Ectodermal cell (in vitro differentiated cells): ENCODE data around the gene ADM5.

Experiments
- H3K27ac ChIP-seq: 2 replicates; pipeline ENCODE4 v1.7.0; 2013; ENCODE audit warnings: mild to moderate bottlenecking, low read depth, low read length; ENCODE audit not compliant: insufficient read depth, poor library complexity, severe bottlenecking
- H3K27me3 ChIP-seq: 2 replicates; pipeline ENCODE4 v1.7.0; 2013; ENCODE audit warnings: mild to moderate bottlenecking, low read length; ENCODE audit not compliant: insufficient read depth, control insufficient read depth, poor library complexity, severe bottlenecking
- H3K36me3 ChIP-seq: one replicate; pipeline ENCODE4 v1.7.0; 2013; ENCODE audit warnings: low read length; ENCODE audit not compliant: control insufficient read depth, insufficient read depth
- H3K4me1 ChIP-seq: one replicate; pipeline ENCODE4 v1.7.0; 2013; ENCODE audit warnings: low read length; ENCODE audit not compliant: control insufficient read depth, insufficient read depth
- H3K4me3 ChIP-seq: 2 replicates; pipeline ENCODE4 v1.7.0; 2013; ENCODE audit warnings: low read depth, low read length, control low read depth; ENCODE audit not compliant: insufficient read depth
- H3K9me3 ChIP-seq: 2 replicates; pipeline ENCODE4 v1.7.0; 2013; ENCODE audit warnings: mild to moderate bottlenecking, low read length, moderate library complexity; ENCODE audit not compliant: control insufficient read depth
- WGBS, 2 experiments: methylation state at CpG; one replicate each; pipeline ENCODE4 v1.1.7; 2013; ENCODE audit warnings: missing lambda C conversion rate in 2 of 2; 5-methylcytosine and 5-hydroxymethylcytosine counted together

ADM5 gene

DNA sequence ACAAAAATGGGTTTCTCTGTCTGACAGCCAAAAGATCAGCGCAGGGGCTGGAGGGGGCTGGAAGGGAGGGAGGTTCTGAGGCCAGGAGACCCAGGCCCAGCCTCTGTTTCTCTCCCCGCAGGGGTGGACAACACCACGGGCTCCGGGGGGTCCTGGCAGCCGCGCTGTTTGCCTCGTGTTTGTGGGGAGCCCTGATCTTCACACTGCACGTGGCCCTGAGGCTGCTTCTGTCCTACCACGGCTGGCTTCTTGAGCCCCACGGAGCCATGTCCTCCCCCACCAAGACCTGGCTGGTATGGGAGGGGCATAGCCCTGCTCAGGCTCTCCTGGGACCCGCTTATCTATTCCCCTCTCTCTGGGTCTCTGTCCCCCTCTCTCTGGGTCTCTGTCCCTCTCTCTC lies 11.2 kb downstream of the ADM5 start:
- Histone ChIP-seq H3K36me3 (peaks cover 17% of the 10 kb centered on the region), H3K27me3 (peaks cover 7% of the 10 kb centered on the region), H3K4me3 (no peak overlapping the region), H3K27ac (no peak overlapping the region), H3K4me1 (no peaks in the 10 kb centered on the region), H3K9me3 (no peaks in the 10 kb centered on the region)
- WGBS, 2 experiments: 66 to 71% methylated on average over 11 of the region's 11 CpGs

DNA sequence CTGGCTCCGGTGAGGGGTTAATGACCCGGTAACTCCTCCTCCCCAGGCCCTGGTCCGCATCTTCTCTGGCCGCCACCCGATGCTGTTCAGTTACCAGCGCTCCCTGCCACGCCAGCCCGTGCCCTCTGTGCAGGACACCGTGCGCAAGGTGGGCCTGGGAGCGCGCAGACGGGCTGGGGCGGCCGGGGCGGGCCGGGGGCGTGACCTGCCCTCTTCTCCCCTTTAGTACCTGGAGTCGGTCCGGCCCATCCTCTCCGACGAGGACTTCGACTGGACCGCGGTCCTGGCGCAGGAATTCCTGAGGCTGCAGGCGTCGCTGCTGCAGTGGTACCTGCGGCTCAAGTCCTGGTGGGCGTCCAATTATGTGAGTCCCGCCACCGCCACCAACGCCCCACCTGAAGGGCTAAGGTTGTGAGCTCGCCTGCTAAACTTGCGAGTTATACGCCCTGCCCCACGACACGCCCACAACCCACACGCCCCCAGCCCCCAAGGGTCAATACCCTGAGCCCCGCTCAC lies 11.9 kb downstream of the ADM5 start:
- WGBS, 2 experiments: 34 to 36% methylated on average over 38 to 39 of the region's 40 CpGs
- Histone ChIP-seq H3K36me3 (peaks cover 15% of the 10 kb centered on the region), H3K27ac (no peak overlapping the region), H3K27me3 (peaks cover 7% of the 10 kb centered on the region), H3K9me3 (no peaks in the 10 kb centered on the region), H3K4me3 (no peak overlapping the region), H3K4me1 (no peaks in the 10 kb centered on the region)

DNA sequence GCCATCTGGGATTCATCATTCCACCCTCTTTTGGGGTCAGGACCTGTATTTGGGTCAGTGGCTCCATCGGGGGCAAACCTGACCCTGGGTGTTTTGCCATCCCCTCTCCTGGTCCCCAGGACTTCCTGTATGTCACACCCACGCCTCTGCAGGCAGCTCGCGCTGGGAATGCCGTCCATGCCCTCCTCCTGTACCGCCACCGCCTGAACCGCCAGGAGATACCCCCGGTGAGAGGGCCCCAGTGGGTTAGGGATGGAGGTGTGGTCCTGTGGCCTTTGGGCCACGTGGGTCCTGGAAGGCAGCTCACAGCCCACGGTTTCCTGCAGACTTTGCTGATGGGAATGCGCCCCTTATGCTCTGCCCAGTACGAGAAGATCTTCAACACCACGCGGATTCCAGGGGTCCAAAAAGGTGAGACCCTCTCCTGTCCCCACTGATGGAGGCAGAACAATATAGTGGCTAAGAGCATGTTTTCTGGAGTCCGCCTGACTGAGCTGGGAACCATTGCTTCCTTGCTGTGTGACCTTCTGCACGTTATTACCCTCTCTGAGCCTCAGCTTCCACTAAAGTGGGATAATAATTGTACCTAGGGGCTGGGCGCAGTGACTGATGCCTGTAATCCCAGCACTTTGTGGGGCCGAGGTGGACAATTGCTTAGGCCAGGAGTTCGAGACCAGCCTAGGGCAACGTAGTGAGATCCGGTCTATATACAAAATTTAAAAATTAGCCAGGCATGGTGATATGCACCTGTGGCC lies 15.7 kb downstream of the ADM5 start:
- 96% methylated on average over 22 of the region's 22 CpGs for WGBS, 2 experiments
- H3K4me3 ChIP-seq: no peak overlapping the region
- no peaks in the 10 kb centered on the region for H3K4me1 ChIP-seq
- H3K27ac ChIP-seq: no peak overlapping the region
- no peaks in the 10 kb centered on the region for H3K9me3 ChIP-seq
- H3K27me3 ChIP-seq: peaks cover 7% of the 10 kb centered on the region
- peaks cover 10% of the 10 kb centered on the region for H3K36me3 ChIP-seq

DNA sequence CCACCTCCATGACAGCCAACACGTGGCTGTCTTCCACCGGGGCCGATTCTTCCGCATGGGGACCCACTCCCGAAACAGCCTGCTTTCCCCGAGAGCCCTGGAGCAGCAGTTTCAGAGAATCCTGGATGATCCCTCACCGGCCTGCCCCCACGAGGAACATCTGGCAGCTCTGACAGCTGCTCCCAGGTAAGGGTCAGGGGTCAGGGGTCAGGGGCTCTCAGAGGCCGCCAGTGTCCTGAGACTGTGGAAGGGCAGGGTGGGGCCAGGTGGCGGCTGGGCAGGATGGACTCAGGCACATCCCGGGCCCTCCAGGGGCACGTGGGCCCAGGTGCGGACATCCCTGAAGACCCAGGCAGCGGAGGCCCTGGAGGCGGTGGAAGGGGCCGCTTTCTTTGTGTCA lies 16.5 kb downstream of the ADM5 start:
- peaks cover 6% of the 10 kb centered on the region for H3K27me3 ChIP-seq
- H3K4me3 ChIP-seq: no peak overlapping the region
- no peaks in the 10 kb centered on the region for H3K9me3 ChIP-seq
- H3K36me3 ChIP-seq: peaks cover 10% of the 10 kb centered on the region
- no peaks in the 10 kb centered on the region for H3K4me1 ChIP-seq
- H3K27ac ChIP-seq: no peak overlapping the region
- WGBS, 2 experiments: 96 to 97% methylated on average over 16 of the region's 16 CpGs

DNA sequence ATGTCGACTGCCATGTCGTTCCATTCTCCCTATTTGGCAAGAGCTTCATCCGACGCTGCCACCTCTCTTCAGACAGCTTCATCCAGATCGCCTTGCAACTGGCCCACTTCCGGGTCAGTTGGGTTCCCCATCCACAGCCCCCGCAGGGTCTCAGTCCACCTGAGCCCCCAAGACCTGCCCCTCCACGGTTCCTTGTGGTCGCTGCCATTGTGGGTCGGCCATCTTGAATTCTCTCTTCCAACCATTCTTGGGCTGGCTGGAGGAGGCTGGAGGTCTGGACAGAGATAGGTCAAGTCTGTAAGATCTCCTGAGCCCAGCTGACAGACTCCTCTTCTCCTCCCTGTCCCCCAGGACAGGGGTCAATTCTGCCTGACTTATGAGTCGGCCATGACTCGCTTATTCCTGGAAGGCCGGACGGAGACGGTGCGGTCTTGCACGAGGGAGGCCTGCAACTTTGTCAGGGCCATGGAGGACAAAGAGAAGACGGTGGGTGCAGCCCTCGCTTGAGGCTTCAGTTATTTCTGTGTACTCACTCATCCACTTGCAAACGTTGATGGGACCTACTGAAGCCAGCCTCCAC lies 21.1 kb downstream of the ADM5 start:
- Histone ChIP-seq H3K36me3 (peaks cover 13% of the 10 kb centered on the region), H3K4me3 (no peak overlapping the region), H3K9me3 (no peaks in the 10 kb centered on the region), H3K4me1 (no peaks in the 10 kb centered on the region), H3K27me3 (no peaks in the 10 kb centered on the region), H3K27ac (no peak overlapping the region)
- whole genome bisulfite sequencing, 2 experiments: 95 to 96% methylated on average over 20 of the region's 20 CpGs

DNA sequence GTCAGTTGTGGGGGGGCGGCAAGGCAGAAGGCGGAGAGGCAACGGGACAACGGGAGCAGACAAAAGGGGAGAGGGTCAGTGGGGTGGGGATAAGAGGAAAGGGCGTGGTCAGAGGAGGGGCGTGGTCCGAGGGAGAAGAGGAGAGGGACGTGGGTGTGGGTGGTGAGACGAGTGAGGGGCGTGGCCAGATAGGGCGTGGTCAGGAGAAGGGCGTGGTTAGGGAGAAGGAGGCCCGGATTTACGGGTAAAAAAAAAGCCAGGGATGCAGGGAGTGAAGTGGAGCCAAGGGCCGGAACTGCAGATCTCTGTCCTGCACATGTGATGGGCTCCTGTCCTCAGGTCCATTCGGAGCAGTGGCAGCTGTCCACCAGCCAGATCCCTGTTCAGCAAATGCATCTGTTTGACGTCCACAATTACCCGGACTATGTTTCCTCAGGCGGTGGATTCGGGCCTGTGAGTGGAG lies 23.0 kb downstream of the ADM5 start:
- 76 to 78% methylated on average over 20 of the region's 20 CpGs for WGBS, 2 experiments
- Histone ChIP-seq H3K9me3 (no peaks in the 10 kb centered on the region), H3K27me3 (no peaks in the 10 kb centered on the region), H3K36me3 (peaks cover 11% of the 10 kb centered on the region), H3K27ac (no peak overlapping the region), H3K4me1 (no peaks in the 10 kb centered on the region), H3K4me3 (no peak overlapping the region)

DNA sequence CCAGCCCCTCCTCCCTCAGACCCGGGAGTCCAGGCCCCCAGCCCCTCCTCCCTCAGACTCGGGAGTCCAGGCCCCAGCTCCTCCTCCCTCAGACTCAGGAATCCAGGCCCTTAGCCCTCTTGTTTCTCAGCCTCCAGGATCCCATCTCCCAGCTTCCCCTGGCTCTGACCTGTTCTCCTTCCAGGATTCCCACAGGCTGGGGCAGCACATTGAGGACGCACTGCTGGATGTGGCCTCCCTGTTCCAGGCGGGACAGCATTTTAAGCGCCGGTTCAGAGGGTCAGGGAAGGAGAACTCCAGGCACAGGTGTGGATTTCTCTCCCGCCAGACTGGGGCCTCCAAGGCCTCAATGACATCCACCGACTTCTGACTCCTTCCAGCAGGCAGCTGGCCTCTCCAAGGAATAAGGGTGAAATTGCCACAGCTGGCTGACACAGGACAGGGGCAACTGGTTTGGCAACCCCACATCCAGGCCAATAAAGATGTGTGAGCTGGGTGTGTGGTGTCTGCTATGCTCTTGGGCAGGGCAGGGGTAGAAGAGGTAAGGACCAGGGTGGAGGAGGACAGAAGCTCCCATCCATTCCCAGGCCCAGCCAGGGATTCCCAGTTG lies 23.9 kb downstream of the ADM5 start:
- 88 to 89% methylated on average over 8 of the region's 8 CpGs for WGBS, 2 experiments
- Histone ChIP-seq H3K36me3 (peaks cover 11% of the 10 kb centered on the region), H3K9me3 (no peaks in the 10 kb centered on the region), H3K27ac (no peak overlapping the region), H3K4me3 (no peak overlapping the region), H3K27me3 (no peaks in the 10 kb centered on the region), H3K4me1 (no peaks in the 10 kb centered on the region)

DNA sequence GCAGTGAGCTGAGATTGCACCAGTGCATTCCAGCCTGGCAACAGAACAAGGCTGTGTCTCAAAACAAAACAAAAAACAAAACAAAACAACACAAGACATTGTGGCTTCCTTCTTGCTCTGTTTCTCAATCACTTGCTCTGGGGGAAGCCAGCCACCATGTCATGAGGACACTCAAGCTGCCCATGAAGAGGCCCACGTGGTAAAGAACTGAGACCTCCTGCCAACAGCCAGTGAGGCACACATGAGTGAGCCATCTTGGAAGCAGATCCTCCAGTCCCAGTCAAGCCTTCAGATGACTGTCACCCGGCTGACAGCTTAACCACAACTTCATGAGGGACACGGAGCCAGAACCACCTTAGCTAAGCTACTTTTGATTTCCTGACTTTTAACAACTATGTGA lies 26.8 kb downstream of the ADM5 start:
- H3K9me3 ChIP-seq: no peaks in the 10 kb centered on the region
- 87 to 90% methylated on average over 3 of the region's 3 CpGs for WGBS, 2 experiments
- H3K27ac ChIP-seq: no peak overlapping the region
- H3K27me3 ChIP-seq: no peaks in the 10 kb centered on the region
- peaks cover 5% of the 10 kb centered on the region for H3K36me3 ChIP-seq
- no peaks in the 10 kb centered on the region for H3K4me1 ChIP-seq
- H3K4me3 ChIP-seq: no peak overlapping the region

DNA sequence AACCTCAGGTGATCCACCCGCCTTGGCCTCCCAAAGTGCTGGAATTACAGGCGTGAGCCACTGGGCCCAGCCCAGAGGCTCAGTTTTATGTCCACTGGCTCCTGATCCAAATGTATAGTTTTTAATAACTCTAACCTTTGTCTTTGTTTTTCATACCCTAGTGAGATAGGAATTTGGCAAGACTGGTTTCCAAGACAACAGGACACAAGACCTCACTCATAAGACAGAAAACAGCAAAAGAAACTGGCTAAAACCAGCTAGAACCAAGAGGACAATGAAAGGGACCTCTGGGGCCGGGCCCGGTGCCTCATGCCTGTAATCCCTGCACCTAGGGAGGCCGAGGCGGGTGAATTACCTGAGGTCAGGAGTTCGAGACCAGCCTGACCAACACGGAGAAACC lies 29.1 kb downstream of the ADM5 start:
- Histone ChIP-seq H3K4me1 (no peaks in the 10 kb centered on the region), H3K9me3 (no peaks in the 10 kb centered on the region), H3K4me3 (no peak overlapping the region), H3K27ac (no peak overlapping the region), H3K27me3 (no peaks in the 10 kb centered on the region), H3K36me3 (no peaks in the 10 kb centered on the region)
- WGBS, 2 experiments: 87 to 90% methylated on average over 8 of the region's 8 CpGs

DNA sequence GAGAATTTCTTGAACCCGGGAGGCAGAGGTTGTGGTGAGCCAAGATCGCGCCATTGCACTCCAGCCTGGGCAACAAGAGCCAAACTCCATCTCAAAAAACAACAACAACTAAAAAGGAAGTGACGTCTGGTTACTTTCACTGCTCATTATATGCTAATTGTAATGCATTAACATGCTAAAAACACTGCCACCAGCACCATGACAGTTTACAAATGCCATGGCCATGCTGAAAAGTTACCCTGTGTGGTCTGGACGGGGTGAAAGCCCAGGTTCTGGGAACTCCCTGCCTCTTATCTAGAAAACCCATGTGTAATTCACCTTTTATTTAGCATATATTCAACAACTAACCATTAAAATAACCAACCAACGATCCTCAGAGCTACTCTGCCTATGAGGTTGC lies 29.6 kb downstream of the ADM5 start:
- H3K27ac ChIP-seq: no peak overlapping the region
- H3K27me3 ChIP-seq: no peaks in the 10 kb centered on the region
- no peaks in the 10 kb centered on the region for H3K9me3 ChIP-seq
- no peaks in the 10 kb centered on the region for H3K4me1 ChIP-seq
- no peak overlapping the region for H3K4me3 ChIP-seq
- H3K36me3 ChIP-seq: no peaks in the 10 kb centered on the region
- 77 to 88% methylated on average over 6 of the region's 6 CpGs for WGBS, 2 experiments
